Measurements from ENCODE around the gene ERC2.
"Not testable (repeated sequence)": the region's sequence is repeated elsewhere in the genome, so short reads cannot be mapped to it uniquely, and the experiment has no call there.

Gene ERC2

DNA sequence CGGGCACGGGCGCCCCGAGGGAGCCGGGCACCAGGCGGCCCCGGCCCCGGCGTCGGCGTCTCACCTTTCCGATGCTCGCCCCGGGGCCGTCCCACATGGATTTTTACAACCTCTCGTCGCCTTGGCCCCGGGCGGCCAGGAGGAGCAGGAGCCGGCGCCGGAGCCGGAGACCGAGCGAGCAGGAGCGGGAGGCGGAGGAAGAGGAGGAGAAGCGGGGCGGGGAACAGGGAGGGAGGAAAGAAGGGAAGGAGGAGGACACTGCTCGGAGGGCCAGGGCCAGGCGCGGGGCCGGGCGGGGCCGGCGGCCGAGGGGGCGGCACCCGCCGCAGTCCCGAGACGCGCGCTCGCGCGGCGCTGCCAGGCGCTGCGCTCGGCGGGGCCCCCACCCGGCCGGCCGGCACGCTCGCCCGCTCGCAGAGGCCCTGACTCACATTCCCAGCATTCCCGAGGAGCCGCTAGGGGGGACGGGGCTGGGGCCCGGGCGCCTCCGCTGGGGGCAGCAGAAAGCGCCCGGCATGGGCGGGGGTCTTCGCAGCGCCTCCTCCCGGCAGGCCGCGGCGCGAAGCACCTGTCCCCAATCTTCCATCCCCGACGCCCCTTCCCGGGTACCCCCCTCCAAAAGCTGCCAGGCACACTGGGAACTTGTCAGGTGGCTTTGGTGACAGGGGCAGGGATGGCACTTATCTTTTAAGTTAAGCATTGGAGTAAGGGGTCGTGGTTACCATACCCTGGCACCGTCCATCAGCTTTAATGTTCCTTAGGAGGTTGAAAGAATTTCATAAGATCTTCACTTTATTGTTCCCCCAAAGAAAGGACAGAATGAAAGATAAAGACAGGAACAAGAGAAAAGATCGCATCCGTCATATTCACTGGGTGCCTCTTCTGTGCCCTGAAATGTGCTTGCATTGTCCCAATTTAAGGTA, at the start of gene ERC2:
TSS of gene ERC2 (minus strand) at position 284 of the 923 bp plus-strand sequence.
- DNase-seq (ENCODE audit: low spot score), result no peak

GRCh38 chr3:56502738-56503137, 34.5 kb upstream of the ERC2 start:
- no peak for DNase-seq (ENCODE audit: low spot score)

DNA sequence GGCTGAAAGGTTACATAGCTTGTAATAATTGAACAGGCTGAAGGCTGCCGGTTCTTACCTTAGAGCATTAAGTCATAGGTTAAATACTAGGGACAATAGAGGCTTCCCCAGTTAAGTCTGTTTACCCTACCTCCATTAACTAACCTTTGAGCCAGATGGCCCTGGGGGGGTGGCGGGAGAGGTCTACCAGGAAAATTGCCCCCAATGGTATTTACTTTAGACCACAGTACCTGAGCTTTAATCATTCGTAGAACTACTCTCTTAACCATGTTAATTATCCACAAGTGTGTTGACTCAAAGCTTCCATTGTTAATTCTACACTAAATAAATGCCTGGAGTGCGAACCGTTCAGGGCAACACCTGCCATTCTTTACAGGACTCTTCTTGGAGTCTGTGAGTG, 28.1 kb upstream of the ERC2 start:
- not testable (repeated sequence) for DNase-seq (ENCODE audit: low spot score)

- DNase-seq (ENCODE audit: low spot score), result peak; percentile 82
Measured at GRCh38 chr3:56494679-56495322, 26.5 kb upstream of the ERC2 start.

DNA sequence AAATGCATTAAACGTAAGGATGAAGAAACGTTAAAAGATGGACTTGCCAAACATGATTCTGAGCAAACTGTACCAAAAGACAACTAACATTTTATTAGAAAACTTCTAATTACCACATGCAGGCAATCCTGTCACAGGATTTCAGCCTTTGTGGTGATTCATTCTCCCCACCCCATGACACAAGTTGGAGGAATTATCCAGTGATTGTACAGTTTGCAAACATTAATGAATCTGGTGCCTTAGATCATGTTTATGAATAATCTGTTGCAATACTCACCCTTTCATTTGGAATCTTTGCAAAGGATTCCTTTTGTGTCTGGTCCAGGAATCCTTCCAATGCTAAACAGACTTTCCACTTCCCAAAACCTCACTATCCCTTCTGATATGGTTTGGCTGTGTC, 23.3 kb upstream of the ERC2 start:
- DNase-seq (ENCODE audit: low spot score), result no peak

DNA sequence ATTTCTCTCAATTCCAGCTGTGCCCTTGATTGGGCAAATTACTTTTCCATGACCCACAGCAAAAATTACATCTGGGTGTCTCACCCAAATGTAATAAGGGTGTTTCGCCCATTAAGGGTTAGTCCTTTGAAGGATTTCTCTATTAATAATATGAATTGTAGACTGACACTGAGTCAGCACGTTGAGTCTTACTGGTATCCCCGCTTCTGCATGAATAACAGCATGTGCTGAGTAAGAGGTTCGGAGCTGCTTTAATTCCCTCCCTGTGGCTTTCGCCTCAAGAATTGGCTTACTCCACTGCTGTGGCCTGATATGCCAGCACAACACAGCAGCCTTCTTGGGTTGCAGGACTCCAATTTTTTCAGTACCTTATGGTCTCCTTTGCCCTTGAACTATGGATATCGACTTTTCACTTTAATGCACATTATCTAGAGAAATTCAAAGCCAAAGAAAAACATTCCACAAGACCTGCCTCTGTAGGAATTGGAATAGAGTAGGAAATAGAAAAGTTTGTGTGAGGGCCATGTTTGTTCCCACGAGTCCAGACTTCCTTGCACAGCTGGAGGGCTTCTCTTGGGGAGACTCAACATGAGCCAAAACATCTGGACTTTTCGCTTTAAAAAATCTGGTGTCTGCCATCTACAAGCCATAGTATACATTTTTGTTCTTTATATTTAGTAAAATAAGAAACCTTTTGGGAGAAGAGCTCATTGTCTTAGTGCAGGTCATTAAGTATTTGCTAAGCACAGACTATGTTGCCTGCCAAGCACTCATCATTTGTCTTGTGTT, 20.7 kb upstream of the ERC2 start:
- no peak for DNase-seq (ENCODE audit: low spot score)

DNA sequence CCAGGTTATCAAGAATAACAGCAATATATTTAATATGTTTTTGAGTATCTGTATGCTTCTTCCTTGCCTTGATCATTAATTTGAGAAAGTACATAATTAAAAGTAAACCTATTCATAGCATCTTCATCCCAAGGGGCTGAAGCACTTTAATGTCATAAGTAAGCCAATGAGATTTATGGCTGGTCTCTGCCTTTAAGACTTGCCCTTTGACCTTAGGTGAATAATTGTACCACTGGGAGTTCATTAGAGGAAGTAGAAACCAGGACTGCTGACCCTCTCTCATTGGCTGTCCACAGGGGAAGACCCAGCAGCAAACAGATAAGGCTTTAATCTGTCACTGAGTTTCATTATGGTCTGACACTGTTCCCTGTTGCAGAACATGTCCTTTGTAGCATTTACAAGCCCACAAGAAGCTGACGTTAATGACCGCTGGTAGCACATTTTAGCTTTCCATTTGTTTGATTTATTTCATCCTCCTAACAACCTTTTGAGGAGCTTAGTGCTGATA, 16.3 kb upstream of the ERC2 start:
- DNase-seq (ENCODE audit: low spot score), result no peak

- no peak for DNase-seq (ENCODE audit: low spot score)
Measured at GRCh38 chr3:56484122-56484521, 15.9 kb upstream of the ERC2 start.

GRCh38 chr3:56477646-56478045, 9.4 kb upstream of the ERC2 start:
- DNase-seq (ENCODE audit: low spot score), result no peak

DNA sequence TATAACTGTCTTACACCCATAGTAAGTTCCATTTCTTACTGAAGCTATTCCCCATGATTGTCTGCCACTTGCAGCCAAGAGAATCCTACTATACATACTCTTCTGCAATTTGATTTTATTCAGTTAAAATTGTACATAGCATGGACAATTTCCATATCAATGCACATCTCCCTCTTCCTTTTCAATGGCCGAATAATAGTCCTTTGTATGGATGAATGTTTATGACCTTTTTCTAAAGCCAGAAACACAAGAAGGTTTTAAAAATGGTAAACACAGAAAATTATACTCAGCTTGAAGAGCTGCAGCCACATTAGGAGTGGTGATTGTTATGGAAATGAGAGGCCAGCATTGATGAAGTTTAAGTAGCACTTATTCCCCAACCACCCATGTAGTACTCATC, 8.5 kb upstream of the ERC2 start:
- no peak for DNase-seq (ENCODE audit: low spot score)

- DNase-seq (ENCODE audit: low spot score), result no peak
Measured at GRCh38 chr3:56471771-56472170, 3.5 kb upstream of the ERC2 start.

DNA sequence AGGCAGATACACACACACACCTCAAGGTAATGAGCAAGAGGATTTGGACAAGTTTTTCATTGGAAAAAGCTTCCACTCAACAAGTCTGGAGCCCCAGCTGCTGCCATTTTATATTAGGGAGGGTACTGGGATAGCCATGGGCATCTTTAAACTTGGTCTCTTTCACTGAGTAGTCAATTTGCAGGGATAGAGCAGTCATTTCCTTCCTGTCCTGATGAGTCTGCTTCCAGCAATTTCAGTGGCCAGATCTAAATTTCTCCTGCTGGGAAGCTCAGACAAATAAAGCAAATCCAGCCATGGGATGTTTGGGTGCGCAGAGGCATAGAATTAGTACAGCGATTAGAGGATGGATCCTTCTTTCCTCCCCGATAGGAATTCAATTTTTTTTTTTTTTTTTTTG, 874 bp upstream of the ERC2 start:
- no peak for DNase-seq (ENCODE audit: low spot score)

DNA sequence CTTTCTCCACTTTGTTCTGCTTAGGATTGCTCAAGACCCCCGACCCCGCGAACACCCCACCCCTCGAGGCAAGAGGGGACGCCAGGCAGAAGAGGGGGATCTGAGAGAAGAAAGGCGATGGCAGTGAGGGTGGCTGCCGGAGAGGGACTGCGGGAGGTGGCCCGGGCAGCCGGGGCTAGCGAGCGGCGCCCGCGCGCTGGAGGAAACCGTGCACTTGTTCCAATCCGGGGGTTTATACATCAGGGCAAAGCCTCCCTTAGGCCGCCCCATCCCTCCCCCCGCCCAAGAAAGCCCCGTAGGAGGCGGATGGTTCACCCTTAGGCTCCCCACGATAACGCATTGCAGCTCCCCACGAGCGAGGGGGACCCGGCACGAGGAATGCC, 475 bp downstream of the ERC2 start:
- no peak for DNase-seq (ENCODE audit: low spot score)

GRCh38 chr3:56467108-56467507, 1.2 kb downstream of the ERC2 start:
- DNase-seq (ENCODE audit: low spot score), result no peak

GRCh38 chr3:56459719-56460118, 8.5 kb downstream of the ERC2 start:
- DNase-seq (ENCODE audit: low spot score), result no peak

DNA sequence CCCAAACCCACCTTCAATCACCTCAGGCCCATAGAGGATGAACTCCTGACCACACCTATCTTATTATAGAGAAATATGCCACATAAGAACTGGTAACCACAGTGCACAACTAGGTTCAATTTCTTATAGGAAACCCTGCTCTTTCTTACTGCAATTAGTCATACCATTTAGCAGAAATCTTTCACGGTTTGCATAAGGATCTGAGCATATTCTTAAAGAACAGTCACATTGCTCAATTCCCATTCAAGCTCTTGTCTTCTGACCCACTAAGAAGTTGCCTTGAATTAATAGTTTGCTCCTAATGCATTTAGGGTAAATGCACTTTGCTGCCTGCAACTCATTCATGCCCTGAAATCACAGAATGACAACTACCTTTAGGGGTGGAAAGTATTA, 9.2 kb downstream of the ERC2 start:
- no peak for DNase-seq (ENCODE audit: low spot score)

- DNase-seq (ENCODE audit: low spot score), result no peak
Measured at GRCh38 chr3:56458496-56459103, 9.7 kb downstream of the ERC2 start.

DNA sequence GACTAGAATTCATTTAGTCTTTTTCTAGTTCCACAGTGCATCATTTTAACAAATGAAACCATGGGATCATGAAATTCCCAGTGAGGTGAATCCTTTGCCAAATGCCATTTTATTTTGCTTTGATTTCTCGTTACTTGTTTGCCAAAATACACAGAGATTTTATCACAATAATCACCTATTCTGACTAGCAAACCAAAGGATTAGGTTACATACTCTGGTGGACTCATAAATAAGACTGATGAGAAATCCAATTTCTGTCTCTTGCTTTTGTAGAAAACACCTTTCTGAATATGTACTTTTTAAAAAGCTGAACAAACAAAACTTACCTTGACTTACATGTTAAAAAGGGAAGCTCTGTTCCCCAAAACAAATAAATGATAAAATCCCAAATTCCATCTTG, 12.2 kb downstream of the ERC2 start:
- no peak for DNase-seq (ENCODE audit: low spot score)

- no peak for DNase-seq (ENCODE audit: low spot score)
Measured at GRCh38 chr3:56453011-56453410, 15.3 kb downstream of the ERC2 start.

GRCh38 chr3:56452085-56452484, 16.2 kb downstream of the ERC2 start:
- no peak for DNase-seq (ENCODE audit: low spot score)

DNA sequence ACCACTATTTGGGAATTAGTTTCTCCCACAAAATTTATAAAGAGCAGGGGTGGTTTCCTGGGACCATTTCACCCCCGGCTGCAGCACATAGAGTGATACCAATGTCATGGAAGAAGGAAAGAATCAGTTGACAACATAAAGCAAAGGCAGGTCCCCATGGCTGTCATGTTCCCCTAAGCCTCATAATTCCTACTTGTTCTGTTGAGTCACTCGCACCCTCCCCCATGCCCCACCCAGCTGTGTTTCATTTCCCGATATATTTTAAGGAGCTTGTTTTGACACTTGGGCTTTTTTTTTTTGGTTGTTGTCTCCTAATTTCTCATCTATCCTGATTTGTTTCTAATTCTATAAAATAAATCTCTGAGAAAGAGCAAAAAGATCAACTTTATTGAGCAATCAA, 24.9 kb downstream of the ERC2 start:
- no peak for DNase-seq (ENCODE audit: low spot score)

- DNase-seq (ENCODE audit: low spot score), result no peak
Measured at GRCh38 chr3:56428667-56429066, 39.6 kb downstream of the ERC2 start.

Measured in hematopoietic multipotent progenitor cell treated with erythropoietin and hydrocortisone succinate and interleukin-3 and kit ligand, for 15 days (in vitro differentiated cells).